Fibroblast of villous mesenchyme (primary cell): ENCODE measurements around the gene AKAP13. TPM values are rescaled to one million over a fixed set of nuclear protein-coding genes. Genes with fewer than 3 reads are reported as not detected.

ENCODE experiments used
- DNase-seq: peaks from one replicate; pipeline ENCODE4 v3.0.0-alpha.2; 2010; ENCODE audit warnings: low read depth
- H3K4me3 ChIP-seq: 2 replicates; pipeline ENCODE4 v1.5.1; 2011; ENCODE audit warnings: low read depth, mild to moderate bottlenecking, low read length
- CTCF ChIP-seq: IDR thresholded peaks from 2 replicates; pipeline ENCODE4 v1.5.1; 2012; ENCODE audit warnings: low read depth, mild to moderate bottlenecking, low read length; ENCODE audit not compliant: insufficient read depth
- total RNA-seq: library from RNA; depleted of rRNA; stranded (reverse); fragments of >200 nt; gene quantifications from 2 replicates; pipeline ENCODE4 v1.2.3, GENCODE V29; 2012

Gene AKAP13
- total RNA-seq, 1 donor: 164 TPM

- no peak for TF ChIP-seq CTCF
These were observed 78.4 kb downstream of the AKAP13 start for GRCh38 chr15:85458764-85459163.

GRCh38 chr15:85462029-85462428 lies 81.6 kb downstream of the AKAP13 start:
- no peak for TF ChIP-seq CTCF
- no peak for DNase-seq
- no peak overlapping the region for H3K4me3 ChIP-seq

More at GRCh38 chr15:85458764-85459163, 78.4 kb downstream of the AKAP13 start:
- H3K4me3 ChIP-seq: no peak overlapping the region
- no peak for DNase-seq

GRCh38 chr15:85463276-85463892 lies 83.0 kb downstream of the AKAP13 start:
- H3K4me3 ChIP-seq: no peak overlapping the region
- TF ChIP-seq CTCF: no peak
- no peak for DNase-seq

- no peak for TF ChIP-seq CTCF
These were observed 83.6 kb downstream of the AKAP13 start for GRCh38 chr15:85463976-85464375.

GRCh38 chr15:85464471-85464870 lies 84.1 kb downstream of the AKAP13 start:
- H3K4me3 ChIP-seq: no peak overlapping the region
- TF ChIP-seq CTCF: no peak
- no peak for DNase-seq

More at GRCh38 chr15:85463976-85464375, 83.6 kb downstream of the AKAP13 start:
- DNase-seq: no peak
- H3K4me3 ChIP-seq: no peak overlapping the region

- H3K4me3 ChIP-seq: no peak overlapping the region
- DNase-seq: no peak
- no peak for TF ChIP-seq CTCF
These were observed 90.3 kb downstream of the AKAP13 start for GRCh38 chr15:85470563-85471271.
